ENCODE measurements around the gene TNFSF15.

TNFSF15 gene

GRCh38 chr9:114798780-114799427 is 6.9 kb downstream of the TNFSF15 start:
- Histone ChIP-seq H3K4me1 (ENCODE audit: low read length) (no peaks in the 10 kb centered on the region), H3K27me3 (replicated peaks; ENCODE audit: insufficient read depth, low read length) (no peaks in the 10 kb centered on the region), H3K9me3 (replicated peaks; ENCODE audit: insufficient read depth, low read length) (no peaks in the 10 kb centered on the region), H3K4me2 (ENCODE audit: low read depth, low read length) (no peak overlapping the region), H2AFZ (ENCODE audit: low read length) (no peak overlapping the region), H3K79me2 (ENCODE audit: low read length) (no peaks in the 10 kb centered on the region), H3K36me3 (replicated peaks; ENCODE audit: insufficient read depth, low read length) (no peaks in the 10 kb centered on the region), H3K27ac (ENCODE audit: low read length) (no peak overlapping the region), H3F3A (ENCODE audit: insufficient read depth, low read length) (no peaks in the 10 kb centered on the region), H3K9ac (ENCODE audit: low read length) (no peak overlapping the region), H4K20me1 (ENCODE audit: insufficient read depth, low read length) (no peaks in the 10 kb centered on the region), H3K4me3 (ENCODE audit: low read length) (no peak overlapping the region), H3K9me2 (replicated peaks; ENCODE audit: insufficient read depth, low read length) (no peaks in the 10 kb centered on the region)
- TF ChIP-seq, protein P1, sequence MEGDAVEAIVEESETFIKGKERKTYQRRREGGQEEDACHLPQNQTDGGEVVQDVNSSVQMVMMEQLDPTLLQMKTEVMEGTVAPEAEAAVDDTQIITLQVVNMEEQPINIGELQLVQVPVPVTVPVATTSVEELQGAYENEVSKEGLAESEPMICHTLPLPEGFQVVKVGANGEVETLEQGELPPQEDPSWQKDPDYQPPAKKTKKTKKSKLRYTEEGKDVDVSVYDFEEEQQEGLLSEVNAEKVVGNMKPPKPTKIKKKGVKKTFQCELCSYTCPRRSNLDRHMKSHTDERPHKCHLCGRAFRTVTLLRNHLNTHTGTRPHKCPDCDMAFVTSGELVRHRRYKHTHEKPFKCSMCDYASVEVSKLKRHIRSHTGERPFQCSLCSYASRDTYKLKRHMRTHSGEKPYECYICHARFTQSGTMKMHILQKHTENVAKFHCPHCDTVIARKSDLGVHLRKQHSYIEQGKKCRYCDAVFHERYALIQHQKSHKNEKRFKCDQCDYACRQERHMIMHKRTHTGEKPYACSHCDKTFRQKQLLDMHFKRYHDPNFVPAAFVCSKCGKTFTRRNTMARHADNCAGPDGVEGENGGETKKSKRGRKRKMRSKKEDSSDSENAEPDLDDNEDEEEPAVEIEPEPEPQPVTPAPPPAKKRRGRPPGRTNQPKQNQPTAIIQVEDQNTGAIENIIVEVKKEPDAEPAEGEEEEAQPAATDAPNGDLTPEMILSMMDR (IDR thresholded peaks at IDR 0.05; ENCODE audit: low read length) = no peak
- TF ChIP-seq EZH2 (optimal IDR thresholded peaks at IDR 0.05; ENCODE audit: low read depth, low read length) (no peak), EZH2phosphoT487 (IDR thresholded peaks at IDR 0.05; ENCODE audit: low read length) (no peak)
- no peak for DNase-seq

DNA sequence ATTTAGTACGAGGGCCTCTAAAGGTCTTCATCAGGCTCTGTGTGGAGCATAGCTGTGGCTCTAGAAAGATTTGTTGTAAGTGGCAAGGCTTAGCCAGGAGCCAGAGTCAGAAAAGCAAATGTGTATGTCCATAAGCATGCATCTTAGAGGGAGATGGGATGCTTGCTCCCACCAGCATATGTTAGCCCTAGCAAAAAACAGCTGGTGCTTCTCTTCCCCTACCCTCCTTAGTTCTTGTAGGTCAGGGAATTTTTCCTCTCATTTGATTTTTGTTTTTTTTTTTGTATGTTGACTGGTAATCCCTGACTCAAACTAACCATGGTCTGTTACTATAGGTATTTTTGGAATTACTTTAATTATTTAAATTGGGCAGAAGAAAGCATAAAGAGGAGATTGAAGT is 7.7 kb downstream of the TNFSF15 start:
- Histone ChIP-seq H2AFZ (ENCODE audit: low read length) (no peak overlapping the region), H3K4me3 (ENCODE audit: low read length) (no peak overlapping the region), H3K36me3 (replicated peaks; ENCODE audit: insufficient read depth, low read length) (no peaks in the 10 kb centered on the region), H3K4me1 (ENCODE audit: low read length) (no peaks in the 10 kb centered on the region), H3K4me2 (ENCODE audit: low read depth, low read length) (no peak overlapping the region), H3F3A (ENCODE audit: insufficient read depth, low read length) (no peaks in the 10 kb centered on the region), H3K27ac (ENCODE audit: low read length) (no peak overlapping the region), H3K9ac (ENCODE audit: low read length) (no peak overlapping the region), H3K79me2 (ENCODE audit: low read length) (no peaks in the 10 kb centered on the region), H3K9me2 (replicated peaks; ENCODE audit: insufficient read depth, low read length) (no peaks in the 10 kb centered on the region), H4K20me1 (ENCODE audit: insufficient read depth, low read length) (no peaks in the 10 kb centered on the region), H3K9me3 (replicated peaks; ENCODE audit: insufficient read depth, low read length) (no peaks in the 10 kb centered on the region), H3K27me3 (replicated peaks; ENCODE audit: insufficient read depth, low read length) (no peaks in the 10 kb centered on the region)
- TF ChIP-seq EZH2phosphoT487 (IDR thresholded peaks at IDR 0.05; ENCODE audit: low read length) = no peak
- DNase-seq = no peak

DNA sequence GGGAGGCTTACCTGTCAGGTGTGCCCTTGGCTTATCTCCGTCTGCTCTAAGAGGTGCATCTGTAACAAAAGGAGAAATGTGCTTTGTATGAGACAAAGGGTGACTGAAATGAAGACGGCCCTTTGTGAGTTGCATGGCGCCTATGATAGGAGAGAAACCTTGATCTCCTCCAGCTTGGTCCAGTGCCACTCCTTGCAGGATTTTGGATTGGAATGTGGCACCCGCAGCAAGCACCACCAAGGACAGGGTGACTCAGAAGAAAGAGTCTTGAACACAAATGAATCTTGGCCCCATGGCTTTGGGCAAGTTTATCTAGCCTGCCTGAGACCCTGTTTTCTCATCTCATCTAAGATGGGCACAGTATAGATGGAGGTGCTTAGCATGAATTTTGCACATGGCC is 13.4 kb downstream of the TNFSF15 start:
- Histone ChIP-seq H3K27ac (ENCODE audit: low read length) (no peak overlapping the region), H3F3A (ENCODE audit: insufficient read depth, low read length) (no peaks in the 10 kb centered on the region), H3K9me3 (replicated peaks; ENCODE audit: insufficient read depth, low read length) (no peaks in the 10 kb centered on the region), H4K20me1 (ENCODE audit: insufficient read depth, low read length) (no peaks in the 10 kb centered on the region), H3K4me1 (ENCODE audit: low read length) (peaks cover 15% of the 10 kb centered on the region), H3K36me3 (replicated peaks; ENCODE audit: insufficient read depth, low read length) (no peaks in the 10 kb centered on the region), H3K27me3 (replicated peaks; ENCODE audit: insufficient read depth, low read length) (no peaks in the 10 kb centered on the region), H3K9me2 (replicated peaks; ENCODE audit: insufficient read depth, low read length) (no peaks in the 10 kb centered on the region), H3K4me2 (ENCODE audit: low read depth, low read length) (no peak overlapping the region), H2AFZ (ENCODE audit: low read length) (no peak overlapping the region), H3K4me3 (ENCODE audit: low read length) (no peak overlapping the region), H3K79me2 (ENCODE audit: low read length) (no peaks in the 10 kb centered on the region), H3K9ac (ENCODE audit: low read length) (no peak overlapping the region)
- no peak for DNase-seq
- TF ChIP-seq EZH2phosphoT487 (IDR thresholded peaks at IDR 0.05; ENCODE audit: low read length) (no peak), EZH2 (optimal IDR thresholded peaks at IDR 0.05; ENCODE audit: low read depth, low read length) (no peak)
- TF ChIP-seq, protein P1 (IDR thresholded peaks at IDR 0.05; ENCODE audit: low read length) = no peak

DNA sequence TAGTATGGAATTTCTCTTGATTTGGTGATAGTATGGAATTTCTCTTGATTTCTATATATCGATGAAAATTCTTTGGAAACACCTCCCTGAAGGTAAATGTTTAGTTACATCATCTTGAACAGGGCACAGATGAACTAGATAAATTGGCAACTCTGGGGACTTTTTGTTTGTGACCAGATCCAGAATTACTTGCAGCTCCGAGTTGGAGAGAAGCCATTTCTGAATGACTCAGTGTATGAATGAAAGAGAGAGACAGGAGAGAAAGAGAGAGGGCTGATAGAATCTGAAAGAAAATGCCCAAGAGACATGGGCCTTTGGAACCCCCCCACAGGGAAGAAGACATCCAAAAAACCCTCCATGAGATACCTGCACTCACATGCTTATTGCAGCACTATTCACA is 14.1 kb downstream of the TNFSF15 start:
- H3K79me2 ChIP-seq (ENCODE audit: low read length) = no peaks in the 10 kb centered on the region
- H3K4me1 ChIP-seq (ENCODE audit: low read length) = peaks cover 15% of the 10 kb centered on the region
- no peaks in the 10 kb centered on the region for H3K9me3 ChIP-seq (replicated peaks; ENCODE audit: insufficient read depth, low read length)
- no peak for DNase-seq
- no peaks in the 10 kb centered on the region for H3F3A ChIP-seq (ENCODE audit: insufficient read depth, low read length)
- no peak overlapping the region for H3K27ac ChIP-seq (ENCODE audit: low read length)
- no peaks in the 10 kb centered on the region for H3K9me2 ChIP-seq (replicated peaks; ENCODE audit: insufficient read depth, low read length)
- H3K9ac ChIP-seq (ENCODE audit: low read length) = no peak overlapping the region
- H4K20me1 ChIP-seq (ENCODE audit: insufficient read depth, low read length) = no peaks in the 10 kb centered on the region
- no peaks in the 10 kb centered on the region for H3K27me3 ChIP-seq (replicated peaks; ENCODE audit: insufficient read depth, low read length)
- no peaks in the 10 kb centered on the region for H3K36me3 ChIP-seq (replicated peaks; ENCODE audit: insufficient read depth, low read length)
- no peak overlapping the region for H2AFZ ChIP-seq (ENCODE audit: low read length)
- H3K4me2 ChIP-seq (ENCODE audit: low read depth, low read length) = no peak overlapping the region
- no peak for TF ChIP-seq EZH2 (optimal IDR thresholded peaks at IDR 0.05; ENCODE audit: low read depth, low read length)
- TF ChIP-seq EZH2phosphoT487 (IDR thresholded peaks at IDR 0.05; ENCODE audit: low read length) = no peak
- TF ChIP-seq, protein P1 (IDR thresholded peaks at IDR 0.05; ENCODE audit: low read length) = no peak
- H3K4me3 ChIP-seq (ENCODE audit: low read length) = no peak overlapping the region

Data from MM.1S (cell line).